GM23338 (cell line): ENCODE data around the gene TTYH1. TPM values are rescaled to one million over a fixed set of nuclear protein-coding genes. Genes with fewer than 3 reads are reported as not detected.

ENCODE experiments used
- ATAC-seq: fragments of 200-7000 bp; cut with Tn5 transposase; 3 replicates; pipeline ENCODE4 v1.9.1; 2020
- DNase-seq: peaks from one replicate; pipeline ENCODE4 v3.0.0-alpha.2; 2015; ENCODE audit warnings: low spot score
- H2AFZ ChIP-seq: fragments of 200-600 bp; sonication (generic); 2 replicates; pipeline ENCODE4 v1.8.0; 2016; ENCODE audit warnings: antibody characterized with exemption, mild to moderate bottlenecking, moderate library complexity
- H3F3A ChIP-seq: fragments of 200-600 bp; sonication (generic); replicated peaks from 2 replicates; pipeline ENCODE4 v1.8.0; 2017; ENCODE audit warnings: antibody characterized with exemption, mixed run types, low read depth
- H3K27ac ChIP-seq: fragments of 200-600 bp; sonication (generic); 2 replicates; pipeline ENCODE4 v1.6.1; 2016; ENCODE audit warnings: low read depth
- H3K27me3 ChIP-seq: fragments of 200-600 bp; sonication (generic); 2 replicates; pipeline ENCODE4 v1.8.0; 2016; ENCODE audit warnings: mild to moderate bottlenecking, mixed run types, moderate library complexity; ENCODE audit not compliant: insufficient read depth
- H3K36me3 ChIP-seq: fragments of 200-600 bp; sonication (generic); 2 replicates; pipeline ENCODE4 v1.8.0; 2016; ENCODE audit warnings: mild to moderate bottlenecking; ENCODE audit not compliant: insufficient read depth
- H3K4me1 ChIP-seq: fragments of 200-600 bp; sonication (generic); 2 replicates; pipeline ENCODE4 v1.8.0; 2016; ENCODE audit warnings: mild to moderate bottlenecking, moderate library complexity; ENCODE audit not compliant: insufficient read depth
- H3K4me2 ChIP-seq: fragments of 200-600 bp; sonication (generic); 2 replicates; pipeline ENCODE4 v1.7.1; 2017; ENCODE audit warnings: mixed run types
- H3K4me3 ChIP-seq: fragments of 200-600 bp; sonication (generic); 2 replicates; pipeline ENCODE4 v1.6.1; 2016; ENCODE audit warnings: mixed run types
- H3K79me2 ChIP-seq: fragments of 200-600 bp; sonication (generic); replicated peaks from 2 replicates; pipeline ENCODE4 v1.8.0; 2017; ENCODE audit warnings: mild to moderate bottlenecking; ENCODE audit not compliant: insufficient read depth
- H3K9me2 ChIP-seq: fragments of 200-600 bp; sonication (generic); 2 replicates; pipeline ENCODE4 v1.8.0; 2017; ENCODE audit not compliant: insufficient read depth
- H4K20me1 ChIP-seq: fragments of 200-600 bp; sonication (generic); replicated peaks from 2 replicates; pipeline ENCODE4 v1.8.0; 2017; ENCODE audit warnings: mild to moderate bottlenecking; ENCODE audit not compliant: insufficient read depth
- H3K27ac Mint-ChIP-seq: 2 replicates; pipeline ENCODE4 v1.8.0; 2020; ENCODE audit warnings: inconsistent platforms, mild to moderate bottlenecking, moderate library complexity, mixed read lengths
- H3K27me3 Mint-ChIP-seq: 3 replicates; pipeline ENCODE4 v1.8.0; 2022; ENCODE audit warnings: low read depth, mild to moderate bottlenecking, moderate library complexity, mixed read lengths, inconsistent platforms; ENCODE audit not compliant: insufficient read depth, poor library complexity
- H3K36me3 Mint-ChIP-seq: 3 replicates; pipeline ENCODE4 v1.8.0; 2021; ENCODE audit warnings: low read depth, mild to moderate bottlenecking, inconsistent platforms, moderate library complexity, mixed read lengths
- H3K4me1 Mint-ChIP-seq: 3 replicates; pipeline ENCODE4 v1.8.0; 2020; ENCODE audit warnings: mild to moderate bottlenecking, inconsistent platforms, mixed read lengths
- H3K4me3 Mint-ChIP-seq: 3 replicates; pipeline ENCODE4 v1.8.0; 2021; ENCODE audit warnings: moderate library complexity, mild to moderate bottlenecking, inconsistent platforms, mixed read lengths
- H3K9me3 Mint-ChIP-seq: 3 replicates; pipeline ENCODE4 v1.8.0; 2020; ENCODE audit warnings: moderate library complexity, mild to moderate bottlenecking, inconsistent platforms, mixed read lengths
- CREB1 ChIP-seq: fragments of 250-450 bp; sonication (Bioruptor Pico); IDR thresholded peaks from 2 replicates; pipeline ENCODE4 v1.5.0; 2020; ENCODE audit warnings: low read depth, mild to moderate bottlenecking, moderate library complexity
- CTCF ChIP-seq, 2 experiments: fragments of 200-600 bp in 1 of 2; sonication (generic) in 1 of 2; conservative IDR thresholded peaks; 2 replicates each; pipeline versions ENCODE4 v1.5.1 to v1.6.1; 2016 to 2017; ENCODE audit warnings: antibody characterized with exemption in 2 of 2, low read depth in 2 of 2, mild to moderate bottlenecking in 2 of 2, moderate library complexity in 1 of 2
- ETS1 ChIP-seq: IDR thresholded peaks from 2 replicates; pipeline ENCODE4 v1.6.1; 2016; ENCODE audit warnings: antibody characterized with exemption
- EZH2 ChIP-seq: fragments of 200-600 bp; sonication (generic); IDR thresholded peaks from one replicate; pipeline ENCODE4 v1.8.0; 2017; ENCODE audit warnings: antibody characterized with exemption, mild to moderate bottlenecking, low read depth; ENCODE audit not compliant: unreplicated experiment
- EZH2phosphoT487 ChIP-seq: fragments of 200-600 bp; sonication (generic); IDR thresholded peaks from one replicate; pipeline ENCODE4 v1.8.1; 2018; ENCODE audit warnings: antibody characterized with exemption; ENCODE audit not compliant: unreplicated experiment
- JUNB ChIP-seq: IDR thresholded peaks from one replicate; pipeline ENCODE4 v1.6.1; 2016; ENCODE audit warnings: antibody characterized with exemption; ENCODE audit not compliant: unreplicated experiment
- NANOG ChIP-seq: IDR thresholded peaks from 2 replicates; pipeline ENCODE4 v1.6.1; 2016; ENCODE audit warnings: antibody characterized with exemption, borderline replicate concordance
- POLR2AphosphoS5 ChIP-seq: IDR thresholded peaks from 2 replicates; pipeline ENCODE4 v1.6.1; 2016; ENCODE audit warnings: antibody characterized with exemption, low read depth
- REST ChIP-seq: IDR thresholded peaks from one replicate; pipeline ENCODE4 v1.6.1; 2018; ENCODE audit warnings: antibody characterized with exemption; ENCODE audit not compliant: unreplicated experiment
- STAT1 ChIP-seq: IDR thresholded peaks from one replicate; pipeline ENCODE4 v1.6.1; 2016; ENCODE audit warnings: antibody characterized with exemption; ENCODE audit not compliant: unreplicated experiment
- ZNF114 ChIP-seq: fragments of 250-450 bp; sonication (Bioruptor Pico); IDR thresholded peaks from 2 replicates; pipeline ENCODE4 v1.5.0; 2020; ENCODE audit warnings: mild to moderate bottlenecking, moderate library complexity
- ZNF331 ChIP-seq: fragments of 250-450 bp; sonication (Bioruptor Pico); IDR thresholded peaks from 2 replicates; pipeline ENCODE4 v1.5.0; 2020; ENCODE audit warnings: low read depth, mild to moderate bottlenecking, moderate library complexity
- polyA plus RNA-seq: library from polyadenylated mRNA; unstranded; fragments of >200 nt; fragmentation: Nextera tagmentation; extraction: Ambion mirVana; gene quantifications from 2 replicates; pipeline ENCODE4 v1.2.1, GENCODE V29; 2016
- total RNA-seq: library from RNA; depleted of rRNA; stranded (reverse); fragments of >200 nt; shearing (Covaris generic); gene quantifications from 2 replicates; pipeline ENCODE4 v1.2.3, GENCODE V29; 2014
- TF ChIP-seq, protein P1 (sequence below): fragments of 250-450 bp; sonication (Bioruptor Pico); IDR thresholded peaks from 2 replicates; pipeline ENCODE4 v1.5.0; 2020; ENCODE audit warnings: mild to moderate bottlenecking, moderate library complexity

The TTYH1 gene
- total and polyA plus RNA-seq, 2 experiments from 2014 or later, result 18.2 to 40.8 TPM

GRCh38 chr19:54453921-54454780 is 38.9 kb downstream of the TTYH1 start:
- Mint-ChIP-seq H3K27ac (no peak overlapping the region), H3K27me3 (peaks cover 7% of the 10 kb centered on the region), H3K9me3 (peaks cover 5% of the 10 kb centered on the region), H3K4me3 (no peak overlapping the region), H3K4me1 (peaks cover 14% of the 10 kb centered on the region), H3K36me3 (peaks cover 83% of the 10 kb centered on the region)
- Histone ChIP-seq H3K27ac (no peak overlapping the region), H2AFZ (no peak overlapping the region), H3K79me2 (peaks cover 39% of the 10 kb centered on the region), H3F3A (no peaks in the 10 kb centered on the region), H3K36me3 (peaks cover 43% of the 10 kb centered on the region), H3K9me2 (no peaks in the 10 kb centered on the region), H4K20me1 (peaks cover 35% of the 10 kb centered on the region), H3K4me2 (no peak overlapping the region), H3K27me3 (no peaks in the 10 kb centered on the region), H3K4me1 (peaks cover 9% of the 10 kb centered on the region), H3K4me3 (no peak overlapping the region)
- no peak for DNase-seq
- ATAC-seq, result no peak
- TF ChIP-seq CTCF (conservative IDR thresholded peaks at IDR 0.05; ENCODE audit: low read depth in 2 of 2), result no peak
- TF ChIP-seq NANOG, result no peak
- TF ChIP-seq ZNF331 (CRISPR knock-in tag), result no peak
- TF ChIP-seq ETS1, result no peak
- TF ChIP-seq EZH2, result no peak
- no peak for TF ChIP-seq EZH2phosphoT487
- no peak for TF ChIP-seq ZNF114 (CRISPR knock-in tag)
- no peak for TF ChIP-seq POLR2AphosphoS5
- TF ChIP-seq, protein P1, sequence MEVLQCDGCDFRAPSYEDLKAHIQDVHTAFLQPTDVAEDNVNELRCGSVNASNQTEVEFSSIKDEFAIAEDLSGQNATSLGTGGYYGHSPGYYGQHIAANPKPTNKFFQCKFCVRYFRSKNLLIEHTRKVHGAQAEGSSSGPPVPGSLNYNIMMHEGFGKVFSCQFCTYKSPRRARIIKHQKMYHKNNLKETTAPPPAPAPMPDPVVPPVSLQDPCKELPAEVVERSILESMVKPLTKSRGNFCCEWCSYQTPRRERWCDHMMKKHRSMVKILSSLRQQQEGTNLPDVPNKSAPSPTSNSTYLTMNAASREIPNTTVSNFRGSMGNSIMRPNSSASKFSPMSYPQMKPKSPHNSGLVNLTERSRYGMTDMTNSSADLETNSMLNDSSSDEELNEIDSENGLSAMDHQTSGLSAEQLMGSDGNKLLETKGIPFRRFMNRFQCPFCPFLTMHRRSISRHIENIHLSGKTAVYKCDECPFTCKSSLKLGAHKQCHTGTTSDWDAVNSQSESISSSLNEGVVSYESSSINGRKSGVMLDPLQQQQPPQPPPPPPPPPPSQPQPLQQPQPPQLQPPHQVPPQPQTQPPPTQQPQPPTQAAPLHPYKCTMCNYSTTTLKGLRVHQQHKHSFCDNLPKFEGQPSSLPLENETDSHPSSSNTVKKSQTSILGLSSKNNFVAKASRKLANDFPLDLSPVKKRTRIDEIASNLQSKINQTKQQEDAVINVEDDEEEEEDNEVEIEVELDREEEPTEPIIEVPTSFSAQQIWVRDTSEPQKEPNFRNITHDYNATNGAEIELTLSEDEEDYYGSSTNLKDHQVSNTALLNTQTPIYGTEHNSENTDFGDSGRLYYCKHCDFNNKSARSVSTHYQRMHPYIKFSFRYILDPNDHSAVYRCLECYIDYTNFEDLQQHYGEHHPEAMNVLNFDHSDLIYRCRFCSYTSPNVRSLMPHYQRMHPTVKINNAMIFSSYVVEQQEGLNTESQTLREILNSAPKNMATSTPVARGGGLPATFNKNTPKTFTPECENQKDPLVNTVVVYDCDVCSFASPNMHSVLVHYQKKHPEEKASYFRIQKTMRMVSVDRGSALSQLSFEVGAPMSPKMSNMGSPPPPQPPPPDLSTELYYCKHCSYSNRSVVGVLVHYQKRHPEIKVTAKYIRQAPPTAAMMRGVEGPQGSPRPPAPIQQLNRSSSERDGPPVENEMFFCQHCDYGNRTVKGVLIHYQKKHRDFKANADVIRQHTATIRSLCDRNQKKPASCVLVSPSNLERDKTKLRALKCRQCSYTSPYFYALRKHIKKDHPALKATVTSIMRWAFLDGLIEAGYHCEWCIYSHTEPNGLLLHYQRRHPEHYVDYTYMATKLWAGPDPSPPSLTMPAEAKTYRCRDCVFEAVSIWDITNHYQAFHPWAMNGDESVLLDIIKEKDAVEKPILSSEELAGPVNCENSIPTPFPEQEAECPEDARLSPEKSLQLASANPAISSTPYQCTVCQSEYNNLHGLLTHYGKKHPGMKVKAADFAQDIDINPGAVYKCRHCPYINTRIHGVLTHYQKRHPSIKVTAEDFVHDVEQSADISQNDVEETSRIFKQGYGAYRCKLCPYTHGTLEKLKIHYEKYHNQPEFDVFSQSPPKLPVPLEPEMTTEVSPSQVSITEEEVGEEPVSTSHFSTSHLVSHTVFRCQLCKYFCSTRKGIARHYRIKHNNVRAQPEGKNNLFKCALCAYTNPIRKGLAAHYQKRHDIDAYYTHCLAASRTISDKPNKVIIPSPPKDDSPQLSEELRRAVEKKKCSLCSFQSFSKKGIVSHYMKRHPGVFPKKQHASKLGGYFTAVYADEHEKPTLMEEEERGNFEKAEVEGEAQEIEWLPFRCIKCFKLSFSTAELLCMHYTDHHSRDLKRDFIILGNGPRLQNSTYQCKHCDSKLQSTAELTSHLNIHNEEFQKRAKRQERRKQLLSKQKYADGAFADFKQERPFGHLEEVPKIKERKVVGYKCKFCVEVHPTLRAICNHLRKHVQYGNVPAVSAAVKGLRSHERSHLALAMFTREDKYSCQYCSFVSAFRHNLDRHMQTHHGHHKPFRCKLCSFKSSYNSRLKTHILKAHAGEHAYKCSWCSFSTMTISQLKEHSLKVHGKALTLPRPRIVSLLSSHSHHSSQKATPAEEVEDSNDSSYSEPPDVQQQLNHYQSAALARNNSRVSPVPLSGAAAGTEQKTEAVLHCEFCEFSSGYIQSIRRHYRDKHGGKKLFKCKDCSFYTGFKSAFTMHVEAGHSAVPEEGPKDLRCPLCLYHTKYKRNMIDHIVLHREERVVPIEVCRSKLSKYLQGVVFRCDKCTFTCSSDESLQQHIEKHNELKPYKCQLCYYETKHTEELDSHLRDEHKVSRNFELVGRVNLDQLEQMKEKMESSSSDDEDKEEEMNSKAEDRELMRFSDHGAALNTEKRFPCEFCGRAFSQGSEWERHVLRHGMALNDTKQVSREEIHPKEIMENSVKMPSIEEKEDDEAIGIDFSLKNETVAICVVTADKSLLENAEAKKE (CRISPR knock-in tag), result no peak
- TF ChIP-seq JUNB, result no peak
- TF ChIP-seq REST, result no peak
- TF ChIP-seq STAT1, result no peak
- no peak for TF ChIP-seq CREB1 (CRISPR knock-in tag)
